CD14-positive monocyte (primary cell): ENCODE measurements around the gene ULK4. TPM values are rescaled to one million over a fixed set of nuclear protein-coding genes. Genes with fewer than 3 reads are reported as not detected.

Experiments
- DNase-seq, 3 donors: peaks; one replicate each; pipeline ENCODE4 v3.0.0-alpha.2; 2011 to 2022
- H2AFZ ChIP-seq: 2 replicates; pipeline ENCODE4 v1.6.0; 2012; ENCODE audit warnings: mild to moderate bottlenecking, low read depth, low read length, inconsistent platforms; ENCODE audit not compliant: insufficient read depth, poor library complexity, severe bottlenecking
- H3K27ac ChIP-seq, 2 donors: 1 replicate in 1 of 2; 2 replicates in 1 of 2; pipeline ENCODE4 v1.5.1; 2012 to 2013; ENCODE audit warnings: low read length in 2 of 2, control low read depth in 1 of 2, inconsistent platforms in 1 of 2, low read depth in 1 of 2, mild to moderate bottlenecking in 1 of 2
- H3K27me3 ChIP-seq, 2 donors: one replicate each; pipeline versions ENCODE4 v1.6.0 to v1.6.1; 2011 to 2013; ENCODE audit warnings: low read length in 2 of 2; ENCODE audit not compliant: control insufficient read depth in 2 of 2, insufficient read depth in 2 of 2
- H3K36me3 ChIP-seq, 2 donors: replicated peaks in 1 of 2; 1 replicate in 1 of 2; 2 replicates in 1 of 2; pipeline versions ENCODE4 v1.5.1 to v1.6.1; 2012 to 2013; ENCODE audit warnings: low read length in 2 of 2, control low read depth in 1 of 2, inconsistent platforms in 1 of 2, mild to moderate bottlenecking in 1 of 2; ENCODE audit not compliant: insufficient read depth in 2 of 2, control insufficient read depth in 1 of 2
- H3K4me1 ChIP-seq, 2 donors: 1 replicate in 1 of 2; 2 replicates in 1 of 2; pipeline versions ENCODE4 v1.5.1 to v1.6.1; 2012 to 2013; ENCODE audit warnings: low read length in 2 of 2, control low read depth in 1 of 2, inconsistent platforms in 1 of 2, mild to moderate bottlenecking in 1 of 2, moderate library complexity in 1 of 2; ENCODE audit not compliant: insufficient read depth in 2 of 2, control insufficient read depth in 1 of 2
- H3K4me2 ChIP-seq: replicated peaks from 2 replicates; pipeline ENCODE3; 2012; ENCODE audit warnings: low read length, moderate library complexity, mild to moderate bottlenecking; ENCODE audit not compliant: poor library complexity, severe bottlenecking; ENCODE audit errors: extremely low read depth
- H3K4me3 ChIP-seq, 3 experiments: fragments of 200-600 bp in 1 of 3; sonication (generic) in 1 of 3; replicated peaks in 1 of 3; 1 replicate in 2 of 3; 2 replicates in 1 of 3; pipeline ENCODE4 v1.5.1; 2011 to 2013; ENCODE audit warnings: low read length in 3 of 3, mild to moderate bottlenecking in 3 of 3, control low read depth in 2 of 3, low read depth in 2 of 3, inconsistent platforms in 1 of 3, moderate library complexity in 1 of 3
- H3K79me2 ChIP-seq: 2 replicates; pipeline ENCODE4 v1.6.0; 2012; ENCODE audit warnings: mild to moderate bottlenecking, control low read depth, inconsistent platforms, low read length, moderate library complexity; ENCODE audit not compliant: insufficient read depth
- H3K9ac ChIP-seq: 2 replicates; pipeline ENCODE4 v1.6.0; 2017; ENCODE audit warnings: low read length, mild to moderate bottlenecking; ENCODE audit not compliant: insufficient read depth, poor library complexity, severe bottlenecking
- H3K9me3 ChIP-seq, 2 donors: replicated peaks in 1 of 2; 1 replicate in 1 of 2; 2 replicates in 1 of 2; pipeline versions ENCODE4 v1.5.1 to v1.6.1; 2012 to 2013; ENCODE audit warnings: low read length in 2 of 2, control low read depth in 1 of 2; ENCODE audit not compliant: control insufficient read depth in 1 of 2, insufficient read depth in 1 of 2
- H4K20me1 ChIP-seq: 2 replicates; pipeline ENCODE4 v1.6.0; 2012; ENCODE audit warnings: mild to moderate bottlenecking, low read length, control low read depth, moderate library complexity; ENCODE audit not compliant: insufficient read depth
- H3K27ac Mint-ChIP-seq, 7 donors: one replicate each; pipeline ENCODE4 v1.8.0; 2020; ENCODE audit warnings: mild to moderate bottlenecking in 7 of 7, mixed read lengths in 7 of 7, moderate library complexity in 6 of 7, inconsistent platforms in 2 of 7
- H3K27me3 Mint-ChIP-seq, 3 donors: one replicate each; pipeline ENCODE4 v1.8.0; 2021 to 2022; ENCODE audit warnings: low read depth in 3 of 3, mild to moderate bottlenecking in 3 of 3, mixed read lengths in 3 of 3, moderate library complexity in 3 of 3, inconsistent platforms in 1 of 3
- H3K36me3 Mint-ChIP-seq, 2 donors: one replicate each; pipeline ENCODE4 v1.8.0; 2020; ENCODE audit warnings: mixed read lengths in 2 of 2, inconsistent platforms in 1 of 2, mild to moderate bottlenecking in 1 of 2
- H3K4me1 Mint-ChIP-seq: one replicate; pipeline ENCODE4 v1.8.0; 2020; ENCODE audit warnings: mild to moderate bottlenecking, mixed read lengths
- H3K4me3 Mint-ChIP-seq, 2 donors: one replicate each; pipeline ENCODE4 v1.8.0; 2020; ENCODE audit warnings: mild to moderate bottlenecking in 2 of 2, mixed read lengths in 2 of 2, moderate library complexity in 1 of 2
- H3K9me3 Mint-ChIP-seq, 7 donors: one replicate each; pipeline ENCODE4 v1.8.0; 2020 to 2022; ENCODE audit warnings: mixed read lengths in 7 of 7, mild to moderate bottlenecking in 6 of 7, moderate library complexity in 6 of 7, inconsistent platforms in 2 of 7
- WGBS: methylation state at CpG from one replicate; pipeline ENCODE4 v1.1.5; 2013; ENCODE audit warnings: missing lambda C conversion rate; ENCODE audit not compliant: insufficient coverage; 5-methylcytosine and 5-hydroxymethylcytosine counted together
- intact Hi-C, 2 donors: fragments of 100-400 bp; cut with micrococcal nuclease; formaldehyde crosslinking; loops; one replicate each; pipeline versions ENCODE4 v1.15.0 to v1.15.1; 2023
- polyA plus RNA-seq, 3 donors: library from polyadenylated mRNA; depleted of rRNA in 1 of 3; unstranded in 2 of 3; stranded (reverse) in 1 of 3; fragments of 300-500 nt in 2 of 3; fragments of >200 nt in 1 of 3; fragmentation: Illumina TruSeq in 2 of 3; gene quantifications; 1 replicate in 2 of 3; 2 replicates in 1 of 3; pipeline ENCODE4 v1.2.3, GENCODE V29; 2012 to 2021
- TF ChIP-seq, protein P1 (sequence below): fragments of 200-600 bp; IDR thresholded peaks from one replicate; pipeline ENCODE4 v1.8.0; 2022; ENCODE audit warnings: antibody characterized with exemption, mild to moderate bottlenecking

The ULK4 gene
- polyA plus RNA-seq, 3 donors = 6.7 to 14.0 (median 11.8) TPM

DNA sequence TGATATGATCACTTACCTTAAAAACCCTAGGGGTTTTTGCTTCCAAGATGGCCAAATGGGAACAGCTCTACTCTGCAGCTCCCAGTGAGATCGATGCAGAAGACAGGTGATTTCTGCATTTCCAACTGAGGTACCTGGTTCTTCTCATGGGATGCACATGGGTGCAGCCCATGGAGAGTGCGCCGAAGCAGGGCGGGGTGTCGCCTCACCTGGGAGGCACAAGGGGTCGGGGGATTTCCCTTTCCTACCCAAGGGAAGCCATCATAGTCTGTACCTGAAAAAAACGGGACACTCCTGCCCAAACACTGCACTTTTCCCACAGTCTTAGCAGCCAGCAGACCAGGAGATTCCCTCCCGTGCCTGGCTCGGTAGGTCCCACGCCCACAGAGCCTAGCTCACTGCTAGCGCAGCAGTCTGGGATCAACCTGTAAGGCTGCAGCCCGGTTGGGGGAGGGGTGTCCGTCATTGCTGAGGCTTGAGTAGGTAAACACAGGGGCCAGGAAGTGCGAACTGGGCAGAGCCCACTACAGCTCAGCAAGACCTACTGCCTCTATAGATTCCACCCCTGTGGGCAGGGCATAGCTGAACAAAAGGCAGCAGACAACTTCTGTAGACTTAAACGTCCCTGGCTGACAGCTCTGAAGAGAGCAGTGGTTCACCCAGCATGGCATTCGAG is 684.0 kb downstream of the ULK4 start:
- intact Hi-C loops = no loop called here
- Histone ChIP-seq H3K9me3 (peaks cover 0 to 16% of the 10 kb centered on the region in 2 donors), H3K4me2 (no peak overlapping the region), H3K4me3 (no peak overlapping the region), H4K20me1 (no peaks in the 10 kb centered on the region), H3K36me3 (no peaks in the 10 kb centered on the region), H3K79me2 (no peaks in the 10 kb centered on the region), H3K4me1 (no peaks in the 10 kb centered on the region), H2AFZ (no peak overlapping the region), H3K27ac (no peak overlapping the region), H3K27me3 (no peaks in the 10 kb centered on the region), H3K9ac (no peak overlapping the region)
- Mint-ChIP-seq H3K4me3 (no peak overlapping the region), H3K36me3 (no peaks in the 10 kb centered on the region), H3K9me3 (peaks cover 8 to 15% (median 9%) of the 10 kb centered on the region in 7 donors), H3K4me1 (no peaks in the 10 kb centered on the region), H3K27me3 (no peaks in the 10 kb centered on the region), H3K27ac (no peak overlapping the region)
- no peak for DNase-seq
- WGBS = 94% methylated on average over 11 of the region's 16 CpGs
- TF ChIP-seq, protein P1, sequence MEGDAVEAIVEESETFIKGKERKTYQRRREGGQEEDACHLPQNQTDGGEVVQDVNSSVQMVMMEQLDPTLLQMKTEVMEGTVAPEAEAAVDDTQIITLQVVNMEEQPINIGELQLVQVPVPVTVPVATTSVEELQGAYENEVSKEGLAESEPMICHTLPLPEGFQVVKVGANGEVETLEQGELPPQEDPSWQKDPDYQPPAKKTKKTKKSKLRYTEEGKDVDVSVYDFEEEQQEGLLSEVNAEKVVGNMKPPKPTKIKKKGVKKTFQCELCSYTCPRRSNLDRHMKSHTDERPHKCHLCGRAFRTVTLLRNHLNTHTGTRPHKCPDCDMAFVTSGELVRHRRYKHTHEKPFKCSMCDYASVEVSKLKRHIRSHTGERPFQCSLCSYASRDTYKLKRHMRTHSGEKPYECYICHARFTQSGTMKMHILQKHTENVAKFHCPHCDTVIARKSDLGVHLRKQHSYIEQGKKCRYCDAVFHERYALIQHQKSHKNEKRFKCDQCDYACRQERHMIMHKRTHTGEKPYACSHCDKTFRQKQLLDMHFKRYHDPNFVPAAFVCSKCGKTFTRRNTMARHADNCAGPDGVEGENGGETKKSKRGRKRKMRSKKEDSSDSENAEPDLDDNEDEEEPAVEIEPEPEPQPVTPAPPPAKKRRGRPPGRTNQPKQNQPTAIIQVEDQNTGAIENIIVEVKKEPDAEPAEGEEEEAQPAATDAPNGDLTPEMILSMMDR = no peak

DNA sequence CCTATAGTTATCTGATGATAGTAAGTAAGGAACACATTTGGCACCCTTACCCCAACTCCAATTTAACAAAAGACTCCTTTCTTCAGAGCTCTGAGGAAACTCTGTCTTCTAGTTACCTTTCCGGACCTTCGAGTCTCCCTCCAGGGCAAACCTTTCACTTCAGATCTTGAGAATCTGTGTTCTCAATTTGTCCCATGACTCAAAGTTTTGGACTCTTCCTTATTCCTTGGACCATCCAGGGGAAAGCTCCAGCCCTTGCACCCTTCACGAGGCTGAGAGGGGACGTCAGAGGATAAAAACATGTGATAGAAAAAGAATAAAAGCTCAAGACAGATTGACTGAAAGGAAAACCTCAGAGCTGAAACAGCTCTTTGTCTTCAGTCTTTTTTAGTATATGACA is 685.7 kb downstream of the ULK4 start:
- Histone ChIP-seq H3K36me3 (no peaks in the 10 kb centered on the region), H3K4me3 (no peak overlapping the region), H3K27ac (no peak overlapping the region), H4K20me1 (no peaks in the 10 kb centered on the region), H3K79me2 (no peaks in the 10 kb centered on the region), H3K9me3 (peaks cover 0 to 26% of the 10 kb centered on the region in 2 donors), H2AFZ (no peak overlapping the region), H3K27me3 (no peaks in the 10 kb centered on the region), H3K9ac (no peak overlapping the region), H3K4me1 (no peaks in the 10 kb centered on the region), H3K4me2 (no peak overlapping the region)
- H3K27me3 Mint-ChIP-seq = no peaks in the 10 kb centered on the region
- TF ChIP-seq, protein P1 = no peak
- peak overlapping the region in 1 of 7 donors; percentile 9 for H3K27ac Mint-ChIP-seq
- 100% methylated on average over 2 of the region's 4 CpGs for WGBS
- H3K9me3 Mint-ChIP-seq = peaks cover 8 to 24% (median 13%) of the 10 kb centered on the region in 7 donors
- H3K4me3 Mint-ChIP-seq = no peak overlapping the region
- no peaks in the 10 kb centered on the region for H3K4me1 Mint-ChIP-seq
- DNase-seq = no peak
- H3K36me3 Mint-ChIP-seq = no peaks in the 10 kb centered on the region
- intact Hi-C loops = no loop called here
